ENCODE results near the gene ACHE.
A peak's percentile ranks its signal among the peaks of the same experiment; 100 is the strongest.

The ACHE gene

GRCh38 chr7:100884736-100885439 is 10.8 kb downstream of the ACHE start:
- DNase-seq: no peak

- DNase-seq: no peak
Observed at GRCh38 chr7:100882785-100883526, 12.7 kb downstream of the ACHE start.

GRCh38 chr7:100882201-100882600 is 13.5 kb downstream of the ACHE start:
- DNase-seq: no peak

DNA sequence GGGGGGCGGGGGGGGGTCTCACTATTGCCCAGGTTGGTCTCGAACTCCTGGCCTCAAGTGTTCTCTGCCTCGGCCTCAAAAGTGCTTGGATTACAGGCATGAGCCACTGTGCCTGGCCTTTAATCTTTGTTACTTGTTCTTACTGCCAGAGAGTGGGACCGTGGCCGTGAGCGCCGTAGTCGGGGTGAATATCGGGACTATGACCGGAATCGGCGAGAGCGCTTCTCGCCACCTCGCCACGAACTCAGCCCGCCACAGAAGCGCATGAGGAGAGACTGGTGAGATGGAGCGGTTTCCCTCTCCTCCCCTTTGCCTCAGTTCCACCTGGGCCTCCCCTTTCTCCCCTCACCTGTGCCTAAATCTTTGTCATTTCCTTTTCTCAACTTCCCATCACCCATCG is 14.6 kb downstream of the ACHE start:
- DNase-seq: no peak

DNA sequence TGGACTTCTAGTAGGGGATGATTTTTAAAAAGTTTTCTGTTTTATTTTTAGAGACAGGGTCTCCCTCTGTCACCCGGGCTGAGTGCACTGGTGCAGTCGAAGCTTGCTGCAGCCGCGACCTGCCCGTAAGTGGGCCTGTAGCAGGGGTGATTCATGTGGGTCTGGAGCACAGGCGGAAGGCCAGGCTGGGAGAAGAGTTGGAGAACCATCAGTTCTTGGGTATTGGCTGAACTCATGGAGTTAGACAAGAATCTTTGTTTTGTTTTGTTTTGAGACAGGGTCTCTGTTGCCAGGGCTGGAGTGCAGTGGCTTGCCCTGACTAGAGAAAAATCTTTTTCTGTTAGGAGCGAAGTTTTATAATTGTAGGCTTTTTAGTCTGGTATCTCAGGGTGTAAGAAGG is 15.0 kb downstream of the ACHE start:
- DNase-seq: no peak

DNA sequence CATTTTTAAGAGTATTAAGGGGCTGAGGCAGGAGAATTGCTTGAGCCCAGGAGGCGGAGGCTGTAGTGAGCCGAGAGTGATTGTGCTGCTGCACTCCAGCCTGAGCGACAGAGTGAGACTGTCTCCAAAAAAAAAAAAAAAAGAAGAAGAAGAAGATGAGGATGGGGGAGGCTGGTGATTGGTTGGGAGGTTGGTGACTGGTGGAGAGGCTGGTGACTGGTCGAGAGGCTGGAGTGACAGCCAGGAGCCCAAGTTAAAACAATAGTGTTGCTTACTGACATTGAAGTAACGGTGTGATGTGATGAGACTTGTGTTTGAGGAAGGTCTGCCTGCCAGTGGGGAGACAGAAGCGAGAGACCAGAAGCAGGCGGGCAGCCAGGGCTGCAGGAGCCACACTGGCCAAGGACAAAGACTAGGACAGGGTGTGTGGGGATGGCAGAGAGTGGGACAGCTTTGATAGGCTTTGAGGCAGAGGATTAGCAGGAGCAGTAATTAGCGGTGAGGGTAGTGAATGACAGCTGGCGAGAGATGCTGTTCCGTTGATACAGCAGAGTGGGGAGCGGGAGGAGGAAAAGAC is 15.9 kb downstream of the ACHE start:
- DNase-seq: no peak

DNA sequence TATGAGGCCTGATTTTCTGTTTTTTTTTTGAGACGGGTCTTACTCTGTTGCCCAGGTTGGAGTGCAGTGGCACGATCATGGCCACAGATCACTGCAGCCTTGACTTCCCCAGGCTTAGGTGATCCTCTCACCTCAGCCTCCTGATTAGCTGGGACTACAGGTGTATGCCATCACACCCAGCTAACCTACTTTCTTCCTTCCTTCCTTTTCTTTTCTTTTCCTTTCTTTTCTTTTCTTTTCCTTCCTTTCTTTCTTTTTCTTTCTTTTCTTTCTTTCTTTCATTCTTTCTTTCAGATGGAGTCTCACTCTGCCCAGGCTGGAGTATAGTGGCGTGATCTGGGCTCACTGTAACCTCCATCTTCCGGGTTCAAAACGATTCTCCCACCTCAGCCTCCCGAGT is 17.0 kb downstream of the ACHE start:
- DNase-seq: no peak

DNA sequence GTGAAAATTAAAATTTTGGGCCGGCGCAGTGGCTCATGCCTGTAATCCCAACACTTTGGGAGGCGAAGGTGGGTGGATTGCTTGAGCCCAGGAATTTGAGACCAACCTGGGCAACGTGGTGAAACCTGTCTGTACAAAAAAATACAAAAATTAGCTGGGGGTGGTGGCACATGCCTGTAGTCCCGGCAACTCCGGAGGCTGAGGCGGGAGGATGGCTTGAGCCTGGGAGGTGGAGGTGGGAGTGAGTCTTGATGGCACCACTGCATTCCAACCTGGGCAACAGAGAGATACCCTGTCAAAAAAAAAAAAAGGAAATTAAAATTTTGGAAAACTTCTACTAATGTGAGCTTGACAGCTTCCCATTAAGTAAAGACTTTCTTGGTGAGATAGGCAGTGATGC is 17.7 kb downstream of the ACHE start:
- no peak for DNase-seq

GRCh38 chr7:100875356-100875751 is 20.3 kb downstream of the ACHE start:
- no peak for DNase-seq

DNA sequence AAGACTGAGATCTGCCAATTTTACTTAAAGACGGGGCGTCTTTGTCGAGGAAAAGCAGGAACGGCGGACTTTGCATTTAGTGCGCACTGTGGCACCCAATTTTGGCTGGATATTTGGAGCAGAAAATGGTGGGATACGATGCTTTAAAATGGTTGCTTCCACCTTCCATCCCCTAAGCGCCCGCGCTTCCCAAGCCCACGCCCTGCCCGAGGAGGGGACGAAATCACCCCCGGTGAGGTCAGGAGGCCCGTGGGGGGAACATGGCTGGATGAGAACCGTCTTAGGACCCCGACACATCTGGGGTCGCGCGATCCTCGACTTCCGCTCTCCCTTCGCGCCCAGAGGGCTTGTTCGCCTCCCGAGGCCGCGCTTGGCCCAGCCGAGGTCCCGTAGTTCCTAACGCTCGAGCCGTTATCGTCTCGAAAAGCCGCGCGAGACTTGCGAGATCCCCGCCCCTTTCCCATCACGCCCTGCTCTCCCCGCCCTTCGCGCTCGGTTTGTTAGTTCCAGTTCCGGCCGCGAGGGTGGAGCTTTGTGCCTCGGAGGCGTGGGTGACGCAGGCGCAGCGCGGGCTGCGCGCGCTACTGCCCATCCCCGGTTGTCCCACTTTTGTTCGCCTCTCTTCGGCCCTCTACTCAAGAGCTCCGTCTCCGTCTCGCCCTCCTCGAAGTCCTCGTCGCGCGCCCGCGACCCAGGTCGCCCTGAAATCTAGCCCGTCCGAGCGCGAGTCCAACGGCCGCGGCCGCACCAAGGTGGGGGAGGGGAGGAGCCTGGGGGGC is 20.9 kb downstream of the ACHE start, which contains the start of gene SRRT:
Gene SRRT (plus strand): TSS at position 527 of the 779 bp plus-strand sequence. CDS start 488 bp downstream, outside the sequence.
- DNase-seq: peak; percentile 94

- no peak for DNase-seq
Observed at GRCh38 chr7:100874300-100874576, 21.4 kb downstream of the ACHE start.

GRCh38 chr7:100873599-100874299 is 21.9 kb downstream of the ACHE start:
- DNase-seq: no peak

- no peak for DNase-seq
Observed at GRCh38 chr7:100867776-100868485, 27.8 kb downstream of the ACHE start.

DNA sequence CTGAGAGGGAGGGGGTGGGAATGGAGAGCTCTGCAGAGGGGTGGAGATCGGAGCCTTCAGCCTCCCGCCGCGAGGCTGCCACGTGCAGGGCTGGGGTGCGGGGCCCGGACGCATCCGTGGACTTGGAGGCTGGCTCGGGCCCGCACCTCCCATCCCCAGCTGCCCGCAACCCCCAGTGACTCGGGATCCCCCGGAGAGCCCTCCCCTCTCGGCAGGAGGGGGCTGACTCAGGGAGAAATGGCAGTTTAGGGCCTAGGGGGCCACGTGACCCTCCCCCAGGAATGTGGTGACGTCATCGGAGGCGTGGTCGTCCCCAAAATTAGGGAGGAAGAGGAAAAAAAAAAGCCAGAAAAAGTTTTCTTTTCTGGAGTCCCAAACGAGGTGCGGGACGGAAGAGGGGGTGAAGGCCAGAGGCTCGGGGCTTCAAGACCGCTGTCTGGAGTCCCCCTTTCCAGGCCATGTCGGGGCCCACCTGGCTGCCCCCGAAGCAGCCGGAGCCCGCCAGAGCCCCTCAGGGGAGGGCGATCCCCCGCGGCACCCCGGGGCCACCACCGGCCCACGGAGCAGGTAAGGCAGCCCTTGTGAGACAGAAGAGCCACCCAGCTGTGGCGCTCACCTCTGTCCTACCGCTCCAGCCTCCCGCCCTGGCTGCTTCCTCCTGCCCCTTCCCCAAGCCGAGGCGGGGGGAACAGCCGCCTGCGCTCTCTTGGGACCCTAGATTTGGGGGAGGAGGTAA is 28.5 kb downstream of the ACHE start, which contains the start of gene TRIP6:
Gene TRIP6 (plus strand): TSS at position 348 of the 736 bp plus-strand sequence. CDS start 111 bp downstream, at position 459.
- DNase-seq: peak; percentile 97

DNA sequence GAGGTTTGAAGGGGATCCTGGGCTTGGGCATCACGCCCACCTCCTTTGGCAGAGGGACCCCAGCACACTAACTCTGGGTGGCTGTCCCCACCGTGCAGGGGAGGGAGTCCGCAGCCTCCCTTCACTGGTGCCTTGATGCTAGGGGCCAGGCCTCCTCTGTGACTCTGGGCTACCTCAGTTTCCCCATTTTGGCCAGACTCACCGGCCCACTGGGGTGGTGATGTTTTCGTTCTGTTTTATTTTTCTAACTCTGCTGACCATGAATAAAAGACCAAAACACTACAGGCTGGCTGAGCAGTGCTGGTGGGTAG is 29.0 kb downstream of the ACHE start:
- DNase-seq: no peak

DNA sequence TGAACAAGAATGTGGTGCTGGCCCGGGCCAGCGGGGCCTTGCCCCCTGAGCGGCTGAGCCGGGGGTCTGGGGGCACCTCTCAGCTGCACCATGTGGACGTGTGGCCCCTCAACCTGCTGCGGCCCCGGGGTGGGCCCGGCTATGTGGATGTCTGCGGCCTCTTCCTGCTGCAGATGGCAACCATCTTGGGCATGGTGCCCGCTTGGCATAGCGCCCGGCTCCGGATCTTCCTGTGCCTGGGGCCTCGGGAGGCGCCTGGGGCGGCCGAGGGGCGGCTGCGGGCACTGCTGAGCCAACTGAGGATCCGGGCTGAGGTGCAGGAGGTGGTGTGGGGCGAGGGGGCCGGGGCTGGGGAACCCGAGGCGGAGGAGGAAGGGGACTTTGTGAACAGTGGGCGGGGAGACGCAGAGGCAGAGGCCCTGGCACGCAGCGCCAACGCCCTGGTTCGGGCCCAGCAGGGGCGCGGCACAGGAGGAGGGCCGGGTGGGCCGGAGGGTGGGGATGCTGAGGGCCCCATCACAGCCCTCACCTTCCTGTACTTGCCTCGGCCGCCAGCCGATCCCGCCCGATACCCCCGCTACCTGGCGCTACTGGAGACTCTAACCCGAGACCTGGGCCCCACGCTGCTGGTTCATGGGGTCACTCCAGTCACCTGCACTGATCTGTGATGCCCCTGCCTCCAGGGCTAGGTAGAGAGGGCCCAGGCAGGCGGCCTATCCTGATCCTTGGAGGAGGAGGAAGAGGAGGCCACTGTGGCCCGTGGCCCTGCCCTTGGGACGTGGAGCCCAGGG is 29.6 kb downstream of the ACHE start:
- peak; percentile 94 for DNase-seq

GRCh38 chr7:100865372-100865911 is 30.2 kb downstream of the ACHE start:
- DNase-seq: peak; percentile 98

DNA sequence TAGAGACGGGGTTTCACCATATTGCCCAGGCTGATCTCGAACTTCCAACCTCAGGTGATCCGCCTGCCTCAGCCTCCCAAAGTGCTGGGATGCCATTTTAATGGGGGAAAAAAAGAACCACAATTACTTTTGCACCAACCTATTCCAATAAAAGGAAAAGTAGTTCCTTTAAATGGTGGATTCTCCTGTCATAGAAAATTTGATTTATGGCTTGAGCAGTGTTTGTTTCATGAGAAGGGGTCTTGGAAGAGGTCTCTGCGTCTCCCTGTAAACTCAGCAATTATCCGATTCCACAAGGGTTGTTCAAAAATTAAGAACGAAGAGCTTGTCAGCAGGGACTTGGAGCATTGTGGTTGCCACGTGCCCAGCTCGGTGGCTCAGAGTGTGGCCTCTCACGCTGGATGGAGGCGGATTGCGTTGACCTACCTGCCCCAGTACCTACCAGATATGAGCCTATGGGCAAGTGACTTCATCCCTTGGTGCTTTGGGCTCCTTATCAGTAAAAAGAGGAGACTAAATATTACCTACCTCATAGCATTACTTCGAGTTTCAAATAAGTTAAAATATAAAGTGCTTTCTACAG is 31.3 kb downstream of the ACHE start:
- no peak for DNase-seq

DNA sequence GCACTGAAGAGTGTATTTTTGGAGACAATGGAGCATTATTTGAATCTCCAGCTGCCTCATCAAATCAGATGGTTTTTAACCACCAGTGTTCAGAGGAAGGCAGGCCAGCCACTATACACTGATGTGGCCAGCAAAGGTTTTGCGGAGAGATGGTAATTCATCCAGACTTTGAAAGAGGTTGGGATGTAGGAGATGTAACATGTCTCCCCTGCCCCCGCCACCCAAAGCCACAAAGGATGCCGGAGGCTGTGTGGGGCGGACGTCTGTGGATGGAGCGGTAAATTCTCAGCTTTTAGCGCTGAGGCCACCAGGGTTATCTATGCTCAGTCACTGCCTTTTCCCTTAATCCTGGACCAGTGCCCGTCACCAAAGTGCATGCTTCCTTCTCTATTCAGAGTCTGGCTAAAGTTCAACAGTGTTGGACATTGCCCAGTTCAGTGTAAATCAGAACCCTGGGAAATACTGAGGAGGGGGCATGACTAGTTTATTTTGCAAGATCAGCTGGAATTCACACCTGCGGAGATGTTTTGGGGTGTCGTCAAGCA is 32.2 kb downstream of the ACHE start:
- DNase-seq: no peak

DNA sequence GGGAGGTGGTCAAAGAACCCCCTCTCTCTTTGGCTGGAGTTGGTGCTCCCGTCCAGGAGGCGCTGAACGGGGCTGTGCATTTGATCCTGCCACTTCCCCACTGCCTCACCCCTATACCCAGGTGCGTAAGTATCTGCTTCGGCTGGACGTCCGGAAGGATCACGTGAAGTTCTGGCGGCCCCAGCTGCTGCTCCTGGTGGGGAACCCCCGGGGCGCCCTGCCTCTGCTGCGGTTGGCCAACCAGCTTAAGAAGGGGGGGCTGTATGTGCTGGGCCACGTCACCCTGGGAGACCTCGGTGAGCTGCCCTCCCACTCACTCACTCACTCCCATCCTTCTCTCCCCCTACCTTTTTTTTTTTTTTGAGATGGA is 34.1 kb downstream of the ACHE start:
- DNase-seq: no peak

All from NCI-H226 (cell line).